Measurements from ENCODE around the gene PSMA8. TPM values are rescaled to one million over a fixed set of nuclear protein-coding genes. Genes with fewer than 3 reads are reported as not detected.
"Not testable (repeated sequence)": the region's sequence is repeated elsewhere in the genome, so short reads cannot be mapped to it uniquely, and the experiment has no call there.

Gene PSMA8
- total RNA-seq: not detected
- long read RNA-seq, partial matches to known transcripts: 0 of 1 reads
- long read RNA-seq, other reads (novel, unspliced or antisense): 1 of 1 reads

- ATAC-seq (peak; percentile 12 to 38), DNase-seq (peak; percentile 44)
- intact Hi-C loops (cut with DNase I): no loop called here
Measured at GRCh38 chr18:26133652-26134051, at the start of gene PSMA8. Gene PSMA8 (plus strand): TSS chr18:26133869. CDS start chr18:26133966, 97 bp downstream.

GRCh38 chr18:26085056-26085455, 48.6 kb upstream of the PSMA8 start:
- intact Hi-C loops (cut with DNase I): loop anchor here in 1 of 2 donors (10.0 kb wide), 1 partner anchor 80 kb away; no protein-coding TSS in a partner anchor
- ATAC-seq (no peak), DNase-seq (no peak)

- intact Hi-C loops (cut with DNase I): loop anchor here in 1 of 2 donors (10.0 kb wide), 1 partner anchor 82 kb away; no protein-coding TSS in a partner anchor
- no peak for ATAC-seq
- no peak for DNase-seq
Measured at GRCh38 chr18:26086959-26087358, 46.7 kb upstream of the PSMA8 start.

DNA sequence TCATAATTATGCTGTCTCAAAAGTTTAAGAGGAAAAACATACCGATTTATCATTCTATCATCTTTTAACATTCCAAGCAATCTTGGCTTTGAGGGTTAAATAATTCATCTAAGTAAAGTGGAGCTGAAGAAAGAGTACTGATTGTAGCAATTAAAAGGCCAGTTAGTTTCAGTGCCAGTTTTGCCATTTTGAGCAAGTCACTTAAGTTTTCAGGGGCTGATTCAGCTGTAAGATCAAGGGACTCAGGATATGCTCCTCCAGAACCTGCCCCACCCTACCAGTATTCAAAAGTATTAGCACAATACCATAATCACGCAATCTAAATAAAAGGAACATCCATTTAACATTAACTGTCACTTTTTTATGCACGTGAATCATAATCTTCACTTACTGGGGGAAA, 45.2 kb upstream of the PSMA8 start:
- no peak for DNase-seq
- no peak for ATAC-seq
- intact Hi-C loops (cut with DNase I): loop anchor here in 1 of 2 donors (10.0 kb wide), 1 partner anchor 84 kb away; no protein-coding TSS in a partner anchor

DNA sequence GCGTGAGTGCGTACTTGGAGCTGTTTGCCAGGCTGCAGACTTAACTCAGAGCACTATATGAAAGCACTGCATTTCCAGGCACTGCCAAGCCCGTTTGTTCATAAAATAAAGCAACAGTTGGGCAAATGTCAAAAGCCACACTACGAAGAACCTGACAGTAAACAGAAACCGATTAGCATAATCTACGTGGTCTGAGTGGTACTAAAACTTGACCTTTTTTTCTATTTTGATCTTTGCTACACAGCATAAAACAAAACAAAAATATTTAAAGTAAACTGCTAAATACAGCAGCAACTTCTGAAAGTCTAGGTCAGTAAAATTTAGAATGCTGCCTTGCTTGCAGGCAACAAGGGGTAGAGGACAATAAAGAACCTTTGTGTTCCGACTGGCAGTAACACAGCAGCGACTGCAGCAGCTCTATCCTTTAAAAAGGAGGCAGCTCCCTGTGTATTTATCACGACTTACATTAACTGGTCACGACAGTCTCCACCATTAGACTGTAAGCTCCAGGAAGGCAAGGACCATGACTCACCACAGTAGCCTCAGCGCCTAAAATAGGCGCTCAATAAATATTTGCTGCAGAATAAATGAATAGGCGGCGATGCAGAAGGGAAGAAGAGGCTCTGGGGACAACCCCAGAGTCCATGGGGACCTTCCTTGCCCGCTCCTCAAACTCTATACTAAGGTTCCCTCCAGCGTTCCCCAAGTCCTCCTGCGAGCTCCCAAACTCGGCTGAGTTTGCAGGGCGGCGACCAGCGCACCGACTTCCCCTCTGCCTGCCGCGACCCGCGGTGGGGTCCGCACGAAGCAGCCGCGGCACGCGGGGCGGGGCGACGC, 44.2 kb upstream of the PSMA8 start:
- ATAC-seq (no peak), DNase-seq (no peak)
- intact Hi-C loops (cut with DNase I): loop anchor here in 1 of 2 donors (2.0 to 10.0 kb wide), 2 partner anchors 85 to 137 kb away; partner anchors contain the start of gene TAF4B

- DNase-seq (peak; percentile 96), ATAC-seq (peak; percentile 96 to 98)
- intact Hi-C loops (cut with DNase I): loop anchor here in 1 of 2 donors (2.0 kb wide), 1 partner anchor 136 kb away; the partner anchor contains the start of gene TAF4B
Measured at GRCh38 chr18:26090130-26091046, 43.3 kb upstream of the PSMA8 start, which contains the start of gene SS18. Gene SS18 (minus strand): TSS chr18:26090613. CDS start chr18:26090569, 44 bp downstream.

GRCh38 chr18:26091047-26091630, 42.5 kb upstream of the PSMA8 start:
- ATAC-seq (peak; percentile 24 to 66), DNase-seq (peak; percentile 77)
- intact Hi-C loops (cut with DNase I): loop anchor here in 1 of 2 donors (2.0 kb wide), 1 partner anchor 136 kb away; the partner anchor contains the start of gene TAF4B

DNA sequence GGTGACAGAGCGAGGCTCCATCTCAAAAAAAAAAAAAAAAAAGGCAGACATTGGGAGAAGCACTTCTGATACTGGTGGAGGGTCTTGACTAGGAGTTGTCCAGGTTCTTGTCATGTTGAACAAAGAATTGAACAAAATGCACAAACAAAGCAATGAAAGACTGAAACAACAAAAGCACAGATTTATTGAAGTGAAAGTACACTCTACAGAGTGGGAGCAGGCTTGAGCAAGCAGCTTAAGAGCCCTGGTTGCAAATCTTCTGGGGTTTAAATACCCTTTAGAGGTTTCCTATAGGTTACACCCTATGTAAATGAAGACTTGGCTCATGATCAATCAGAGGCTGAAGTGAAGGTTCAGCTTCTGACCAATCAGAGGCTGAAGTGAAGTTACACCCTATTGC, 36.8 kb upstream of the PSMA8 start:
- ATAC-seq: no peak
- intact Hi-C loops (cut with DNase I): no loop called here
- DNase-seq: no peak

DNA sequence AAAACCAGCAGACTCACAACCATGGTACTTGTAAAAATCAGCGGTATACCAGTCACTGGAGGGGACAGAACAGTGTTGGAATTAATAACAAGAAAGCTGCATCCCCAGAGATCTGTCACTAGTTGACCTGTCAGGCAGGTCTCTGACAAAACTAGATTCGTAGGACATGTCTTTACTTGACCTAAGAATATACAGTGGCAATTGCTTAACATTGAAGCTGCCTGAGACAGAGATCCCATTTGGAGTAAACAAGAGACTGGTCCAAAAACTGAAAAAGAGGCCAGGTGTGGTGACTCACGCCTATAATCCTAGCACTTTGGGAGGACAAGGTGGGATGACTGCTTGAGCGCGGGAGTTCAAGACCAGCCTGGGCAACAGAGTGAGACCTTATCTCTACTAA, 36.1 kb upstream of the PSMA8 start:
- ATAC-seq: no peak
- intact Hi-C loops (cut with DNase I): no loop called here
- DNase-seq: no peak

DNA sequence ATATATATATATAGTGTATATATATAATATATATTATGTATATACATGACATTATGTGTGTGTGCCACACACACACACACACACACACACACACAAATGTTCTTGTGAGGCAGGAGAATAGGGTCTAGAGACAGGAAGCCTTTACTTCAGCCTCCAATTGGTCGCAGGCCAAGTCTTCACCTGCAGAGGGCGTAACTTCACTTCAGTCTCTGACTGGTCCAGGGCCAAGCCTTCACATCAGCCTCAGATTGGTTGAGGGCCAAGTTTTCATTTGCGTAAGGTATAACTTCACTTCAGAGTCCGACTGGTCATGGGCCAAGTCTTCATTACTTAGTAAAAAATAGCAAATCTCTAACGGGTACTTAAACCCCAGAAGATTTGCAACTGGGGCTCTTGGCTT, 30.1 kb upstream of the PSMA8 start:
- ATAC-seq (no peak), DNase-seq (no peak)
- intact Hi-C loops (cut with DNase I): no loop called here

- DNase-seq (no peak), ATAC-seq (no peak)
- intact Hi-C loops (cut with DNase I): no loop called here
Measured at GRCh38 chr18:26104035-26104434, 29.6 kb upstream of the PSMA8 start.

- intact Hi-C loops (cut with DNase I): no loop called here
- DNase-seq (no peak), ATAC-seq (no peak)
Measured at GRCh38 chr18:26119246-26119645, 14.4 kb upstream of the PSMA8 start.

GRCh38 chr18:26121476-26121875, 12.2 kb upstream of the PSMA8 start:
- ATAC-seq: no peak
- DNase-seq: no peak
- intact Hi-C loops (cut with DNase I): no loop called here

GRCh38 chr18:26121994-26122393, 11.7 kb upstream of the PSMA8 start:
- ATAC-seq; intact Hi-C loops (cut with DNase I); DNase-seq: not testable (repeated sequence)

DNA sequence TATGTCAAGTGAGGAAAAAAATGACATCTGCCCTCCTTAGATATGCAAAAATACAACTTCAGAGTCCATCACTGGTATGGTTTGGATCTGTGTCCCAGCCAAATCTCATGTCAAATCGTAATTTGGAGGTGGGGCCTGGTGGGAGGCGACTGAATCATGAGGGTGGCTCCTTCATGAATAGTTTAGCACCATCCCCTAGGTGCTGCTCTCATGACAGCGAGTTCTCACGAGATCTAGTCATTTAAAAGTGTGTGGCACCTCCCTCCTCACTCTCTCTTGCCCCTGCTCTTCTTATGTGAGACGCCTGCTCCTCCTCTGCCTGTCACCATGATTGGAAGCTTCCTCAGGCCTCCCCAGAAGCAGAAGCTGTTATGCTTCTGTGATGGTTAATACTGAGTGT, 5.9 kb upstream of the PSMA8 start:
- no peak for ATAC-seq
- no peak for DNase-seq
- intact Hi-C loops (cut with DNase I): no loop called here

DNA sequence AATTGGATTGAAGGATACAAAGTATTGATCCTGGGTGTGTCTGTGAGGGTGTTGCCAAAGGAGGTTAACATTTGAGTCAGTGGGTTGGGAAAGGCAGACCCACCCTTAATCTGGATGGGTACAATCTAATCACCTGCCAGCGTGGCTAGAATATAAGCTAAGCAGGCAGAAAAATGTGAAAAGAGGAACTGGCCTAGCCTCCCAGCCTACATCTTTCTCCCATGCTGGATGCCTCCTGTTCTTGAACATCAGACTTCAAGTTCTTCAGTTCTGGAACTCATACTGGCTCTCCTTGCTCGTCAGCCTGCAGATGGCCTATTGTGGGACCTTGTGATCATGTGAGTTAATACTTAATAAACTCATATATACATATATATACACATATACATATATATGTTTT, 5.5 kb upstream of the PSMA8 start:
- intact Hi-C loops (cut with DNase I); DNase-seq; ATAC-seq: not testable (repeated sequence)

DNA sequence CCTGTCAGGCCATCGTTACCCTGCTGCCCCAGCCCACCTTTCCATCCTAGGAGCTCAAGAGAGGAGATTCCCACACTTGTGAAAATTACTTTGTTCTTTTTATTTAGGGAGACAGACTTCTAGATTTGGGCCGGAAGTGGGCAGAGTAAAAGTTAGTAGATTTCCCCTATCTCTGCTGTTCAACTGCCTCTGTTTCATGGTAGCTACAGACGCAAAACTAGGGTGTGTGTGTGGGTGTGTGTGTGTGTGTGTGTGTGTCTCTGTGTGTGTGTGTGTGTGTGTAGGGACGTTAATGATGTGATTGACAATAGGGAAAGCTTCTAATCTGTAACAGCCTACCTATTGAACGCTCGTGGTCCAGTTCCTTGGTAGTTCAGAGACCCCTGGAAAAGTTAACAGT, 438 bp downstream of the PSMA8 start:
- DNase-seq: no peak
- intact Hi-C loops (cut with DNase I): no loop called here
- ATAC-seq: no peak

GRCh38 chr18:26135548-26135947, 1.9 kb downstream of the PSMA8 start:
- DNase-seq (no peak), ATAC-seq (no peak)
- intact Hi-C loops (cut with DNase I): no loop called here

GRCh38 chr18:26157326-26157725, 23.7 kb downstream of the PSMA8 start:
- intact Hi-C loops (cut with DNase I): no loop called here
- DNase-seq (no peak), ATAC-seq (no peak)

All from left cardiac atrium (tissue), 4 donors.